GM21360 (cell line): Measurements from ENCODE around the gene EML6.

Source experiments
- ATAC-seq: cut with Tn5 transposase; IDR thresholded peaks from one replicate; pipeline ENCODE4 v1.9.1; 2021; ENCODE audit warnings: mild to moderate bottlenecking, moderate library complexity; ENCODE audit not compliant: unreplicated experiment

EML6 gene

DNA sequence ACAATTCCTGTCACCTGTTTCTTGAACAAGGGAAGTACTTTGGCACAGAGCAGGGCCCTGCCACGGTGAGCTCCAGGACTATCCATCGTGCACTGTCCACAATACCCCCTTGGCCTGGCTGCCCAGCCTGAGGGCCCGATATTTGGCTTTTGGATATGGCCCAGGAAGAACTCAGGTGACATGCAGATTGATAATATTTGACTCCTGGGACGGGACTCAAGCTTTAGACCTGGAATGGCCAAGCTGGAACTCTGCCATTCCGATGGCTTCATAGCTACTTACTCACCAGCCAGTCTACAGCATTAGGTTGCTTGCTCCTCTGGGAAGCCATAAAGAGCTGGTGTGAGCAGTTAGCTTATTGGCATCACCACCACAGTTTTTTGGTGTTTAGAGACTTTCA, 26.6 kb downstream of the EML6 start:
- ATAC-seq: no peak

DNA sequence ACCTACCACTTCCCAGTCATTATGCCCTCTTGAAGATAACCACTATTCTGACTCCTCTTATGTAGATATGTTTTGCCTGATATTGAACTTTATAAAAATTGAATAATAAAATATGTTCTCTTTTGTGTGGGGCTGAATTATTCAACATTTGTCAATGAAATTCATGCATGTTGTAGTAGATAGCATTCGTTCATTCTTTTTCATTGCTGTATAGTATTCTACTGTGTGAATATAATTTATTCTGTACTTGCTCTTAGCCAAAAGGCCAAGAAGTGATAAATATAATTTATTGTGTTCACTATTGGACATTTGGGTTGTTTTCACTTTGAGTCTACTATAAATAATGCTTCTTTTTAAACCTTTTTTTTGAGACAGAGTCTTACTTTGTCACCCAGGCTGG, 29.0 kb downstream of the EML6 start:
- ATAC-seq: no peak

DNA sequence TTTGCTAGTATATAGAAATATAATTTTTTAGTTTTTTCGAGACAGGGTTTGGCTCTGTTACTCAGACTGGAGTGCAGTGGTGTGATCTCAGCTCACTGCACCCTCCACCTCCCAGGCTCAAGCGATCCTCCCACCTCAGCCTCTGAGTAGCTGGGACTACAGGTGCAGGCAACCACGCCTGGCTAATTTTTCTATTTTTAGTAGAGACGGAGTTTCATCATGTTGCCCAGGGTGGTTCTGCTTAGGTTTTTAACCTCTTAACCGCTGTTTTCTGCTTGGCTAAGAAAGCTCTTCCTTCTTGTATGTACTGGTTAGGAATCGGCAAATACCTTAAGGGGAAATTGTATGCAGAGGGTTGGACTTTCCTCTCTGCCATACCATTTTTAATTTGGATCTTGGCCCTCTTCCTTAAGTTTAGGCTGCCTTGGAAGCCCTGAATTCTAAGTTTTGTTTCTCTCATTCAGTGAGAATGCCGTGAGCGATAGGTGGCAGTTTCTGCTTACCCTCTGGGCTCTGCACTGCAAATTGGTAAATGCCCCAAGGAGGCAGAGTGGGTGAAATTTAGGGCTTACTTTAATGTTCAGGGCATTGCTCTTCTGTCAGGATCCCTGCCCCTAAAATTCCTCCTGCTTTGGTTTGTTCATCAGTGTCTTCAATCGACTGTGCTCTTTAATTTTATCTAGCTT, 32.3 kb downstream of the EML6 start:
- ATAC-seq: peak; percentile 74

DNA sequence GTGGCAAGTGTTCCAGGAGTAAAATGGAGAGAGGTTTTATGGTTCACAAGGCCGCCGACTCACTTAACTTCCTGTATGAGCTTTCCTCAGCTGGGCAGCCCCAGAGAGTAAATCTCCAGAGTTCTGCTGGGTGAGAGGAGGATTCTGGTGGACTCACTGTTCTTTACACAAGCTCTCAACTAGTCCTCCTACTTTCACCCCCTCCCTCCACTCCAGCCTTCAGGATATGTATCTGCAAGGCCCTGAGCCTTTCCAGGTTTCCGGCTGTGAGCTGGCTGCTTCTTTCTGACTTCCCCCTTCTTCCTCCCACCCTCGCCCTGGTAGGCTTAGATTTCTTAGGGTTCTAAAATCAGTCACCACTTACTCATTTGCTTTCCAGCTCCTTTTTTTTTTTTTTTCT, 34.0 kb downstream of the EML6 start:
- ATAC-seq: no peak

DNA sequence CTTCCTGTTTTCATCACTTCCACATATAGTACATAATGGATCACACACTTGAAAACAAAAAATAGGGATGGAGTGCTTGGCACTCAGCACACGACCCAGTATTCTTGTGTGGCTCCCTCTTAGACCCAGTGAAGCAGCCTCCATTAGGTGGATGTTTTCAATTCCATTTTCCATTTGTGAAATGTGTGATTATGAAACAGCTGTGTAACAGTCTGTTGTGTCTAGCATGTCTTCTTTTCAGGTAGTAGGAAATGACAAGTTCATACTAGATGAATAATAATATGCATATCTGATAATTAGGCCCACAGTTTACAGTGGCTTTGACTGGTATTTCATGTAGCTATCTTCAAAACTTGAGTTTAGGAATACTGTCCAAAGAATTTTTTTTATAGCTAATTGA, 35.5 kb downstream of the EML6 start:
- ATAC-seq: no peak

DNA sequence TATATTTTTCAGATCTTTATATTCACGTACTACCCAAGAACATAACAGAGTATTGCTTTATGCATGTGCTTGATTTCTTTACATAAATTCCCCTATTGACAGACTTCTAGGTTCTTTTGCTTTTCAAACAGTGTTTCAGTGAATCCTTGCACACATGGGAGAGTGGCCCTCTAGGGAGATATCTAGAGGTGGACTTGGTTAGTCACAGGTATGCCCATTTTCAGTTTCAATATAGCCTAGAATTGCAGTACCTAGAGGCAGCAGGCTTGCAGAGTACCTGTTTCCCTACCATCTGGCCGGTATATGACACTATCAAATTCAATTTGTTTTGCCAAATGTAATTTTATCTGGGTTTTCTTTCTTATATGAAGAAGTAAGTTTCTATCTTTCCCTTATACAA, 36.8 kb downstream of the EML6 start:
- no peak for ATAC-seq

DNA sequence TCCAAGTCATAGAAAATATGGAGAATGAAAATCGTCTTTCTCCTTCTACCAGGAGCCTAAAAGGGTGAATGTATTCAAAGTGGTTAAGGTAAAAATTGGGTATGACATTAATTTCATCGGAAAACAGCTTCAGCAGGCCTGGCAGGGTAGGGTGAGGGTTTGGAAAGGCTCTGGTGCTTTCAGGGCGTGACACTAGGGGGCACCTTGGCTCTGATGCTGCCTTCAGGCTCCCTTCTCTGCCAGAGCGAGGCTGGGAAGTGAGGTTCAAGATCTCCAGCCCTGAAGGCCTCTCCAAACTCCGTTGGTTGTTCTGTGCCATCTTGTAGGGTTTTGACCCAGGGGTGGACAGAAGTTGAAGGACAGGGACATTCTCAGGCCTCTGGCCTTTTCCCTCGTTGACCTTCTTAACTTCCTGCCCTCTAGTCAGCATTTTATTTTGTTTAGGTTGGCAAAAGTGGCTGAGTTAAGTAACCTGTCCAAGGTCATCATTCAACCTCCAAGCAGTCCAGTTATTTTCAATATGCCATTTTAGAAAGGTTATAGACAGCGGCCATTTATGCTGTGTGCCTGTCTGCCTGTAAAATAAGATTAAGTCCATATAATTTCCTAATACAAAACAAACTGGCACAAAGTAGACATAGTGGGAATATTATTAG, 40.3 kb downstream of the EML6 start:
- ATAC-seq: no peak

DNA sequence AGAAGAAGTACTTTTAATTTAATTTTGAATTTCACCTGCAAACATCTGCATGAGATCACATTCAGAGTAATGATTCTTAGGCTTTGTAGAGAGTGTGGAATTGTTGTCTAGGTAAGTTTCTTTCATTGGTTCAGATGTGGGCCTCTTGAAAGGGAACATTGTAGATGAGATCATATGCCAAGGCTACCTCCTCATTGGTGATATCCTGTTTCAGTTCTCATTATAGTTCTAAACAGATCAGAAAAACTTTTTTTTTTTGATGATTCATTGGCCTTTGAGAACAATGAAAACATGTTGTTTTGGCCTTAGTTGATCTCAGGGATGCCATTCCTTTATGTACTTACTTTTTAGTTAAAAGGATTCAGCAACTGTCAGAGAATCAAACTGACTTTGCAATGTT, 44.5 kb downstream of the EML6 start:
- ATAC-seq: no peak

DNA sequence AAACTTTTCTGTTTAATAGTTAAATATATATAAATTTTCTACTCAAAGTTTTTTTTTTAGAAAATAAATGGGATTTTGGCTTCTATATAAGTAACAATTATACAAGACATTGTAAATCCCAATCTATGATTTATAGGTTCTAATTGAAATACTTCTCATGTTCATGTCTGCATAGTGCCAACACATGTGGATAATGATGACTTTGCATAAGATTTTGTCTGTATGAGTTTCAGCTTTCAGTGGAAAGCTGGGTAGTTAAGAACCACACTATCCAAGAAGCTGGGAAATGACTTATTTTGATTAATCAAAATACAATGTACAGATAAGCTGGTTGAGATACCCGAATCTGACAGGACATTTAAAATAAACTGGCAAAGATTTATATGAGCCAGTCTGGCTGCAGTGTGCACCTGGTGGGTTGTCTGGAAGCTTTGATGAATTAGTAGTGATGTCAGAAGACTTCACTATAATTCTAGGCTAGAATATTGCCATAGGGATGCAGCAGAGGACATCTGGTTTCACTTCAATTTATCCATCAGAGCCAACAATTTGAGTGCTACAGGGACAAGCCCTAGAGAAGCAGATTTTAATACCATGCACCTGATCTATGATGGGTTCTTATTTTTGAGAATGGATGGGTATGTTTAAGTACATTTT, 45.4 kb downstream of the EML6 start:
- no peak for ATAC-seq

DNA sequence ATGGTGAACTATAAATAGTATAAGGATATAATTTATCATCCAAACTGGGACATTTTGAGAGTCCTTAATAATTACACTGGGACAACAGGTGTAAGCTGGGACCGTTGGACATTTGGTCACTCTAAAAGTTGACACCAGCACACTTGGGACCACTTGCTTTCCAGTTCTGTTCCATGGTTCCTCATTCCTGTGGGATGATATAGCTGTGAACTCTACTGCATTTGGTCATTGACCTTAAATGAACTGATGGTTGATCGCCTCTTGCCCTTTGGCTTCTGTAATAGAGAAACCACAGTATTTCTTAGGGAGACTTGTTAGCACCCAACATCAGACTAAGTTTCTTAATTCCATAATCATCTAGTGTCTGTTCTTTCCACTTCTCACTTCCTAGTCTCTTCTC, 46.7 kb downstream of the EML6 start:
- ATAC-seq: no peak

DNA sequence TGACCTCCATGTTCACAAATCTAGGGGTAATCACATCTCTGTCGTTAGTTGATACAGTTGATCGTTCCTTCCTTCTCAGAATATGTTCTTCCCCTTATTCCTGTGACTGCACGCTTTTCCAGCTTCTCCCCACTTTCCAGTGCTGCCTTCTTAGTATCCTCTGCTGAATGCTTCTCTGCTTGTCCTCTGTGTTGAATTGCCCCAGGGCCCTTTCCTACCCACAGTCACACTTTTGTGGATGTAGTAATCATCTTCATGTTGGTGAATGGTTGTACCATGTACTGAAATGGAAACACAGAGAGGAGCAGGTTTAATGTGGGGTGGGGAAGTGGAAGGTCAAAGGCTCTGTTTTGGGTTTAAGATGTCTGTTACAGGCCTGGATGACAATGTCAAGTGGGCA, 47.2 kb downstream of the EML6 start:
- no peak for ATAC-seq

DNA sequence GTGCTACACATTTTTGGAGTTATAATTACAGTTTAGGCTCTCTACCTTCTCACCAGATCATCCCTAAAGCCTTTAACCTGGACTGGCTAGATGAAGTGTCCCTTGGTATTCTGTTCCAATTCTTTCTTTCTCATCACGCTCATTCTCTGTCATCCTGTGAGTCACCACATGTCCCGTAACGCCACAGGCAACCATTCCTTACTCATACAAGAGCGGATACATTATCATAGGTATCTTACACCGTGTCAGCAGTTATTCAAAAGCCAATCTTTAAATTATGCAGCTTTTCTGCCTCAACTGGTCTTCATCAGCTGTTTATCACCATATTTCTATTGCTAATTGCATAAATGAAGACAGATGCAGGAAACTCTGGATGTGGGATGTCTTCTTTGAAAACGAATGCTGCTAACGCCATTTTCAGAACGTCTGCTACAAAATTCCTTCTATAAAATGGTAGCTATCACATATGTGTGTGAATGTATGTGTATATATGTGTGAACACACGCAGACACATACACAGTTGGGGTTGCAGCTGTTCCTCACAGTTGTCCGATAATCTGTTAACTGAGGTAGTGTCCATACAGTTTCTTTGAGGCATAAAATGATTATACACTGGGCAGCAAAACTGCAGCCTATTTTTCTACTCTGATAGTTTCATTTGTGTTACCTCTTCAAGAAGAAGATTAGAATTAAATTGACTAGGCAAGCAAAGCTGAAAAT, 47.9 kb downstream of the EML6 start:
- ATAC-seq: no peak

DNA sequence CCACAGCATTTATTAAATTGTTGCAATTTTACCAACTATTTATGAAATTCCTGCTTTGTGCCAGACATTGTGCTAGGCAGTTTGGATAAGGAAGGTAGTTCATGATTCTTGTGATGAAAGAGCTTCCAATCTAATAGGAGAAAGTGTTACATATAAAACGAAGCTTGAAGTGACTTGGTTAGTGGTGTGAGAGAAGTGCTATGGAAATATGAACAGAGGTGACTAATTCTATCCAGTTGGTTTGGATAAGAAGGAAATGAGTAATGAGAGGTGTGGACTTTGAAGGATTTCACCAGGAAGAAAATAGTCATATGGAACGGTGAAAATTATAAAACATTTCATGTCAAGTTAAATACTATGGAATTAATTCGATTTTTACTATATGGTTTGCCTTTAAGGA, 48.6 kb downstream of the EML6 start:
- no peak for ATAC-seq

DNA sequence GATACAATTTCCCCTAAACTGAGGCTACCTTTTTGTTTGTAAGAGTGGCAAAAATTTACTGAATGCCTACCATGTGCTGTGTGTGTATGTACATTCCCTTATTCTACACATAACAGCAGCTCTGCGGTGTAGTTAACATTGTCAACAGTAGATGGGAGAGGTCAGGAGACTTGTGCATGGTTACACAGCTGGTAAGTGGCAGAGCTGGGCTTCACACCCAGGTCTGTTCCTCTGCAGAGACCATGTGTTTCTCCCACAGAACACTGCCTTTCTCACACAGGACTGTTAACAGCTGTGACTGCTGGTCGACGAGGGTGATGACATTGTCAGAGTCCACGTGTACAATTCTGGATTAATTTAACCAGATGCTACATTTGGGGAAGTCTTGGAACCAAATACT, 49.1 kb downstream of the EML6 start:
- no peak for ATAC-seq

DNA sequence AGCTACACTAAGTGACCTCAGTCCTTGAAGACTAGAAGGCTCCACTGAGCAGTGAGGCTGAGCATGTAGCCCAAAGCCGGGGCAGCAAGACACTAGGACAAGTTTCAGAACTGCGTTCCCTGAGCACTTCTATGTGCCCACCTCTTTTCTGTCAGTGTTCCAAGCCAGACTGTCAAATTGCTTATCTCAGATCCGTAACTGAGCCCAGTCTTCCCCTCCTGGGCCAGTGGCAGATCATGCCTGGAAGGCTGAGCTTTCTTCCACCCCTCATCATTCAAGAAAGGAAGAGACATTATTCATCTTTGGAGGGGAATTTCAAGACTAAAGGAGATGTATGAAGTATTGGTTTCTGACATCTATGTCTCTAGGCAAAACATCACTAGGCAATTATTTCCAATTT, 49.8 kb downstream of the EML6 start:
- no peak for ATAC-seq

DNA sequence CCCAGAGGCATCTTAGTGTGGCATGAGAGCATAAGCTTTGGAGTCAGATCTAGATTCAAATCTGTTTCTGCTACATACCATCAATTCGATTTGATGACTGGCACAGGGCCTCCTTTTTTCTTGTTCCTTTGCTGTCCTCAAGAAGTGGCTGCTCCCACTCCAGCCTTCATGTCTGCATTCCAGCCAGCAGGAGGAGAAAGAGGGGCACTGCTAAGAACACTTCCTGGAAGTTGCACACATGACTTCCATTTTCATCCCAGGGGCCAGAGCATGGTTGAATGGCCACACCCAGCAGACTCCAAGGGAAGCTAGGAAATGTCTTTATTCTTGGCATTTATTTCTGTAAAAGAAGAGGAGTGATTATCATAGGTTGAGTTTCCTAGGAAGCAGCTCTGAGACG, 50.4 kb downstream of the EML6 start:
- ATAC-seq: no peak

DNA sequence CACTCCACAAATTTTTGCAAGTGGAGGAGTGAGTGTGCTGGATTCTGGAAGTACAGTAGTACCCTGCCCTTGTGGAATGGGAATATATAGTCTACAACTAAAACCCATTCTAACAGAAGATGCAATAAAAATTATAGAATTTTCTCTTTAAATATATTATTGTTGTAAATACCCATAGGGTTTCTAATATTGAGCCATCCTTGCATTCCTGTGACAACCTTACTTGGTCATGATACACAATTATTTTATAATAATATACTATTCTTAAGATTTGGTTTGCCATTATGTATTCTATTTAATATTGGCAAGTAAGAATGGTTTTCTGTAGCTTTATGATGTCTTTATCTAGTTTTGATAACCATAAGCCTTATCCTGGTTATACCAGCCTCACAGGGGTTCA, 52.2 kb downstream of the EML6 start:
- no peak for ATAC-seq

DNA sequence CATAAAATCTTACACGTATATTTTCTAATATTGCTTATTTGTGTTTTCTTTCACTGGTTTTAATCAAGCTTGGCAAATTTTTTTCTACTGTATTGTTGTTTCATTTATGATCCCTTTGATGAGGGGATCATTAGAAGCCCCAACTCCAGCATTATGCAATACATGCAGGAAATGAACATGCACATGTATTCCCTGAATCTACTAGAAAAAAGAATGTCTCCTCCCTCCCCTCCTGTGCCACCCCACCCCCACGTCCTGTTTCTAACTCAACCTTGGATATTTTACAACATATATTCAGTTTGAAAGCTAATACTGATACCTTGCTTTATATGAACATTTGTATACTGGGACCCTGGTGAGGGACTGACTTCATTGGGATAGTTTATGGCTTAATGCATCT, 53.0 kb downstream of the EML6 start:
- no peak for ATAC-seq

DNA sequence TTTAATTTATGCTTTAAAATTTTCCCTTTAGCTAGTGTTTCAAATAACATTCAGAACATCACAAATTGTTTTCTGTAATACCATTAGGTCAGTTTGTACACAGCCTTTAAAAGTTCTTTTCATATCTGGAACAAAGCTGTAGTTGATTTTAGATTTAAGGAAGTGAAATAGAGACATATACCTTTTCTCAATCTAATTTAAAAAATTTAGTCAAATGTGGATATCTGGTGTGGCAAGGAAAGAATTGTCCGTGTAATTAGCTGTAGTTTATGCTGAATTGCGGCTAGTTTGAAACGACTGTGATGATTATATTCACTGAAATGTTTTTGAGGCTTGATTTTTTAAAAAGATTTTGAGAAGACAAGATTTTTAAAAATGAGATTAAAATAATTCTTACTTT, 59.9 kb downstream of the EML6 start:
- no peak for ATAC-seq

DNA sequence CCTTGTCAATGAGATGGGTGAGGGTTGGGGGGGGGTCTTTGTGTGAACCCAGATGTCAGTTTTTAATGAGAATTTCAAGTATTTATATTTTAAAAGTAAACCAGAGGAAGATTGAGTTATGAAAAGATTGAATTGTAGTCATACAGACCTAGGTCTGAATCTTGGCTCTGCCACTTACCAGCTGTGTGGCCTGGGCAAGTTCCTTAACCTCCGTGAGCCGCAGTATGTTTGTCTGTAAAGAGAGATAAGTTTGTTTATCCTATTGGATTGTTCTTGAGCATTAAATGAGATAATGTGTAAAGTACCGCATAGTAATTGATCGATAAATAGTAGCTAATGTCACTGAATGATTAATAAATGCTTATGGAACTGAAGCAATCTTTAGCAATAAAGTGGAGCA, 63.8 kb downstream of the EML6 start:
- no peak for ATAC-seq

DNA sequence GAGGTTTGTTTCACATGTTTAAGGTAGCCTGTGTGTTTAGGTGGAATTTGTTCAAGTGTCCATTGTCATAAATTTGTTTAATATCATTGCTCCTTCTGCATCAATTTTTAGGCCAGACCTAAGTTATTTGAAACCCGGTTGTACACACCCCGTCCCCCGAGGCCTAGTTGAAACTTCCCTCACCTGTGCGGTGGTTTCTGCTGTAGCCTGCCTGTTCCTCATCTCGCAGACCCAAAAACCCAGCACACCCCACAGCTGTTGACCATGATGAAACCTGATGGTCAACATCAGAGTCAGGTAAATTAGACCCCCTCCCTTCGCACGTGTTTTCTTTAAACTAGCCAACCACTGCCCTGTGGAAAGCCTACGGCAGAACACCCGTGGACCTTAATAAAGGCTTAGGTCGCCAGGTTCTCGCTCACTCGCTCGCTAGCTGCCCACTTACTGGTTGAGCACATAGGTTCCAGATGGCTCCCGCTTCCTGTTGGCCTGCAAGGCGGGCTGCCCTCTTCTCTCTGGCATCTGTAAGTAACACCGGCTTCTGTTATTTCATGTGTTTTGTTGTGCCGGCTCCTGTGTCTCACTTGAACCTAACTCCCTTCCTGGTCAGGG, 64.4 kb downstream of the EML6 start:
- ATAC-seq: no peak
